Keratinocyte (primary cell): ENCODE results near the gene HNRNPH1. TPM values are rescaled to one million over a fixed set of nuclear protein-coding genes. Genes with fewer than 3 reads are reported as not detected.
"Not testable (repeated sequence)": the region's sequence is repeated elsewhere in the genome, so short reads cannot be mapped to it uniquely, and the experiment has no call there.

Experiments
- DNase-seq: peaks from one replicate; pipeline ENCODE4 v3.0.0-alpha.2; 2011; ENCODE audit warnings: low read depth, missing footprints, low spot score
- FAIRE-seq: peaks from 2 replicates; lab custom pipeline; 2011; peaks lifted over from hg19 to GRCh38; lab: Jason Lieb, UNC
- H2AFZ ChIP-seq: 2 replicates; pipeline ENCODE4 v1.6.0; 2012; ENCODE audit warnings: low read length, control low read depth, inconsistent platforms; ENCODE audit not compliant: control insufficient read depth
- H3K27ac ChIP-seq: 2 replicates; pipeline ENCODE4 v1.5.1; 2011; ENCODE audit warnings: low read length; ENCODE audit not compliant: control insufficient read depth, insufficient read depth
- H3K27me3 ChIP-seq: 3 replicates; pipeline ENCODE4 v1.6.0; 2011; ENCODE audit warnings: low read length; ENCODE audit not compliant: control insufficient read depth, insufficient read depth; ENCODE audit errors: extremely low read depth
- H3K36me3 ChIP-seq, 2 experiments: 2 replicates in 1 of 2; 3 replicates in 1 of 2; pipeline ENCODE4 v1.5.1; 2011; ENCODE audit warnings: low read length in 2 of 2, mild to moderate bottlenecking in 1 of 2; ENCODE audit not compliant: control insufficient read depth in 2 of 2, insufficient read depth in 2 of 2; ENCODE audit errors: extremely low read depth in 1 of 2
- H3K4me1 ChIP-seq: 3 replicates; pipeline ENCODE4 v1.5.1; 2011; ENCODE audit warnings: low read length; ENCODE audit not compliant: control insufficient read depth, insufficient read depth; ENCODE audit errors: extremely low read depth
- H3K4me2 ChIP-seq: 3 replicates; pipeline ENCODE4 v1.6.0; 2011; ENCODE audit warnings: low read depth, low read length; ENCODE audit not compliant: control insufficient read depth, insufficient read depth; ENCODE audit errors: extremely low read depth
- H3K4me3 ChIP-seq, 3 experiments: fragments of 200-600 bp in 1 of 3; sonication (generic) in 1 of 3; 2 replicates in 2 of 3; 3 replicates in 1 of 3; pipeline ENCODE4 v1.5.1; 2011 to 2016; ENCODE audit warnings: low read length in 3 of 3, mild to moderate bottlenecking in 3 of 3, control low read depth in 2 of 3, inconsistent platforms in 1 of 3, low read depth in 1 of 3, mixed read lengths in 1 of 3, mixed run types in 1 of 3, moderate library complexity in 1 of 3; ENCODE audit not compliant: control insufficient read depth in 2 of 3, insufficient read depth in 2 of 3; ENCODE audit errors: extremely low read depth in 1 of 3
- H3K79me2 ChIP-seq: 2 replicates; pipeline ENCODE4 v1.6.0; 2012; ENCODE audit warnings: low read length; ENCODE audit not compliant: control insufficient read depth, insufficient read depth
- H3K9ac ChIP-seq: 3 replicates; pipeline ENCODE4 v1.6.0; 2011; ENCODE audit warnings: low read length; ENCODE audit not compliant: control insufficient read depth, insufficient read depth; ENCODE audit errors: extremely low read depth
- H3K9me1 ChIP-seq: 3 replicates; pipeline ENCODE4 v1.6.0; 2011; ENCODE audit warnings: low read length; ENCODE audit not compliant: control insufficient read depth, insufficient read depth; ENCODE audit errors: extremely low read depth
- H3K9me3 ChIP-seq: 2 replicates; pipeline ENCODE4 v1.5.1; 2012; ENCODE audit warnings: low read depth, low read length; ENCODE audit not compliant: control insufficient read depth
- H4K20me1 ChIP-seq: 3 replicates; pipeline ENCODE4 v1.6.0; 2011; ENCODE audit warnings: low read length; ENCODE audit not compliant: control insufficient read depth, insufficient read depth; ENCODE audit errors: extremely low read depth
- CTCF ChIP-seq, 3 experiments: IDR thresholded peaks in 1 of 3; conservative IDR thresholded peaks in 1 of 3; optimal IDR thresholded peaks in 1 of 3; 2 replicates in 2 of 3; 3 replicates in 1 of 3; pipeline versions ENCODE3 to v1.5.1; 2011; ENCODE audit warnings: low read length in 3 of 3, mild to moderate bottlenecking in 3 of 3, moderate library complexity in 2 of 3, control low read depth in 1 of 3, inconsistent platforms in 1 of 3; ENCODE audit not compliant: insufficient read depth in 2 of 3; ENCODE audit errors: extremely low read depth in 1 of 3
- EZH2 ChIP-seq: IDR thresholded peaks from one replicate; pipeline ENCODE4 v1.6.1; 2012; ENCODE audit warnings: inconsistent platforms, mild to moderate bottlenecking, low read length, moderate library complexity
- dilution Hi-C: fragments of 300-500 bp; cut with MboI; formaldehyde crosslinking; loops from one replicate; pipeline ENCODE4 v1.7.0; 2020; ENCODE audit warnings: low sequenced_read_pairs; ENCODE audit not compliant: extremely low pct_ligation_motif_present
- polyA minus RNA-seq, 3 experiments: library from RNA; depleted of rRNA, polyadenylated mRNA; stranded (reverse); fragments of >200 nt; gene quantifications; 1 replicate in 1 of 3; 2 replicates in 1 of 3; 3 replicates in 1 of 3; pipeline ENCODE4 v1.2.3, GENCODE V29; 2011
- polyA plus RNA-seq, 5 experiments: library from polyadenylated mRNA; depleted of rRNA in 3 of 5; stranded (reverse) in 3 of 5; stranded (forward) in 1 of 5; unstranded in 1 of 5; fragments of >200 nt; gene quantifications; 1 replicate in 1 of 5; 2 replicates in 3 of 5; 3 replicates in 1 of 5; pipeline versions ENCODE4 v1.2.1 to v1.2.3, GENCODE V29; 2011 to 2012; ENCODE audit warnings: missing spikeins in 2 of 5, low read depth in 1 of 5, low replicate concordance in 1 of 5

Gene HNRNPH1
- polyA plus RNA-seq (201 to 431 TPM (median 222 TPM) in 3 replicates), polyA minus RNA-seq (82.1 to 360 TPM (median 118 TPM) in 3 replicates)
- polyA plus RNA-seq (2011; ENCODE audit: low read depth): 945 TPM
- polyA plus RNA-seq (2011; cell fraction: cytosol; rRNA removed): 94.9 and 105 TPM in 2 replicates
- 457 and 725 TPM in 2 replicates for polyA plus RNA-seq (2011; cell fraction: nucleus; rRNA removed)
- polyA plus RNA-seq (2012; ENCODE audit: low replicate concordance): 245 and 327 TPM in 2 replicates
- polyA minus RNA-seq (2011; cell fraction: cytosol; rRNA and poly(A)+ RNA removed): 161 TPM
- 524 and 619 TPM in 2 replicates for polyA minus RNA-seq (2011; cell fraction: nucleus; rRNA and poly(A)+ RNA removed)

- TF ChIP-seq EZH2: no peak
- TF ChIP-seq CTCF (optimal IDR thresholded peaks at IDR 0.05 in 1 of 3, IDR thresholded peaks at IDR 0.05 in 1 of 3, conservative IDR thresholded peaks at IDR 0.05 in 1 of 3; ENCODE audit: extremely low read depth in 1 of 3, insufficient read depth in 2 of 3, low read length in 3 of 3): peak in 1 of 3 experiments; percentile 1
- H4K20me1 ChIP-seq: peaks cover 38% of the 10 kb centered on the region
- peak within 1 kb of the TSS; percentile 90 to 94 (median 92) for H3K4me3 ChIP-seq
- H2AFZ ChIP-seq: peak within 1 kb of the TSS; percentile 91
- H3K27ac ChIP-seq: peak within 1 kb of the TSS; percentile 90
- H3K36me3 ChIP-seq: peaks cover 18 to 30% of the 10 kb centered on the region in 2 experiments
- DNase-seq: peak; percentile 96
- peaks cover 33% of the 10 kb centered on the region for H3K4me1 ChIP-seq
- peak within 1 kb of the TSS; percentile 99 for H3K9ac ChIP-seq
- H3K9me1 ChIP-seq: no peaks in the 10 kb centered on the region
- no peaks in the 10 kb centered on the region for H3K27me3 ChIP-seq
- FAIRE-seq: peak; percentile 59
- dilution Hi-C loops: no loop called here
- H3K79me2 ChIP-seq: peaks cover 51% of the 10 kb centered on the region
- H3K9me3 ChIP-seq: no peaks in the 10 kb centered on the region
- H3K4me2 ChIP-seq: peak within 1 kb of the TSS; percentile 95
Observed at GRCh38 chr5:179623003-179623905, at the start of gene HNRNPH1. HNRNPH1 (minus strand) TSS chr5:179623671; CDS start chr5:179623133, 538 bp downstream.

GRCh38 chr5:179668391-179668790, 44.9 kb upstream of the HNRNPH1 start:
- TF ChIP-seq EZH2 (no peak), CTCF (optimal IDR thresholded peaks at IDR 0.05 in 1 of 3, IDR thresholded peaks at IDR 0.05 in 1 of 3, conservative IDR thresholded peaks at IDR 0.05 in 1 of 3; ENCODE audit: extremely low read depth in 1 of 3, insufficient read depth in 2 of 3, low read length in 3 of 3) (peak; percentile 86 to 93 (median 87))
- H3K9me1 ChIP-seq: no peaks in the 10 kb centered on the region
- H3K4me1 ChIP-seq: no peaks in the 10 kb centered on the region
- H2AFZ ChIP-seq: no peak overlapping the region
- no peak overlapping the region for H3K27ac ChIP-seq
- no peak overlapping the region for H3K4me2 ChIP-seq
- H3K27me3 ChIP-seq: no peaks in the 10 kb centered on the region
- dilution Hi-C loops: no loop called here
- no peak for DNase-seq
- H3K36me3 ChIP-seq: peaks cover 0 to 3% of the 10 kb centered on the region in 2 experiments
- H3K4me3 ChIP-seq: no peak overlapping the region
- no peaks in the 10 kb centered on the region for H4K20me1 ChIP-seq
- FAIRE-seq: no peak
- H3K9ac ChIP-seq: no peak overlapping the region
- H3K9me3 ChIP-seq: no peaks in the 10 kb centered on the region
- no peaks in the 10 kb centered on the region for H3K79me2 ChIP-seq

- H3K27me3 ChIP-seq, H2AFZ ChIP-seq, H3K9me1 ChIP-seq, H3K27ac ChIP-seq, H3K4me2 ChIP-seq, dilution Hi-C loops, DNase-seq, H4K20me1 ChIP-seq, H3K4me1 ChIP-seq, H3K9me3 ChIP-seq, H3K79me2 ChIP-seq, H3K36me3 ChIP-seq, H3K9ac ChIP-seq, FAIRE-seq, H3K4me3 ChIP-seq: not testable (repeated sequence)
Observed at GRCh38 chr5:179661647-179662046, 38.2 kb upstream of the HNRNPH1 start.
